OCI-LY7 (cell line): ENCODE data around the gene TCEAL4. TPM values are rescaled to one million over a fixed set of nuclear protein-coding genes. Genes with fewer than 3 reads are reported as not detected.

Experiments used
- BruUV-seq: library from RNA; stranded (reverse); fragments of 400-500 nt; replicated peaks from 2 replicates; lab custom pipeline; 2021; lab: Mats Ljungman, UMichigan
- CTCF ChIA-PET: fragments of 300-600 bp; sonication (Branson Sonifier 250); formaldehyde crosslinking; loops from one replicate; lab custom pipeline; 2022; ENCODE audit warnings: antibody characterized with exemption; ENCODE audit not compliant: unreplicated experiment; lab: Charles Lee
- POLR2A ChIA-PET: fragments of 300-600 bp; sonication (Branson Sonifier 250); formaldehyde crosslinking; loops from one replicate; lab custom pipeline; 2022; ENCODE audit warnings: antibody characterized with exemption; lab: Charles Lee
- DNase-seq: peaks from one replicate; pipeline ENCODE4 v3.0.0-alpha.2; 2015; ENCODE audit warnings: low spot score
- H2AFZ ChIP-seq: fragments of 200-600 bp; sonication (generic), shearing (Covaris generic); 2 replicates; pipeline ENCODE4 v1.6.1; 2014; ENCODE audit warnings: mild to moderate bottlenecking, antibody characterized with exemption, low read length, moderate library complexity
- H3K27ac ChIP-seq: fragments of 200-600 bp; sonication (generic); 2 replicates; pipeline ENCODE4 v1.5.1; 2014; ENCODE audit warnings: mixed run types, low read depth, mild to moderate bottlenecking, moderate library complexity, low read length, inconsistent platforms; ENCODE audit not compliant: poor library complexity, severe bottlenecking
- H3K36me3 ChIP-seq: fragments of 200-600 bp; sonication (generic); 2 replicates; pipeline ENCODE4 v1.6.1; 2014; ENCODE audit warnings: mild to moderate bottlenecking, antibody characterized with exemption, low read length, moderate library complexity, mixed read lengths; ENCODE audit not compliant: insufficient read depth
- H3K4me1 ChIP-seq: fragments of 200-600 bp; sonication (generic); 2 replicates; pipeline ENCODE4 v1.5.1; 2014; ENCODE audit warnings: mild to moderate bottlenecking, low read length; ENCODE audit not compliant: insufficient read depth, poor library complexity, severe bottlenecking
- H3K4me2 ChIP-seq: fragments of 200-600 bp; sonication (generic); 2 replicates; pipeline ENCODE4 v1.6.1; 2014; ENCODE audit warnings: mild to moderate bottlenecking, low read length
- H3K4me3 ChIP-seq: fragments of 200-600 bp; sonication (generic); 2 replicates; pipeline ENCODE4 v1.5.1; 2014; ENCODE audit warnings: mild to moderate bottlenecking, low read depth, low read length; ENCODE audit not compliant: poor library complexity, severe bottlenecking
- H3K79me2 ChIP-seq: fragments of 200-600 bp; sonication (generic); 2 replicates; pipeline ENCODE4 v1.6.1; 2016; ENCODE audit warnings: low read depth, mild to moderate bottlenecking, low read length, moderate library complexity, mixed read lengths; ENCODE audit not compliant: insufficient read depth
- H3K9me2 ChIP-seq: fragments of 200-600 bp; sonication (generic); 2 replicates; pipeline ENCODE4 v1.6.1; 2016; ENCODE audit warnings: mild to moderate bottlenecking, low read length, mixed read lengths; ENCODE audit not compliant: insufficient read depth
- H3K9me3 ChIP-seq: fragments of 200-600 bp; sonication (generic); 2 replicates; pipeline ENCODE4 v1.6.1; 2014; ENCODE audit warnings: mild to moderate bottlenecking, mixed run types, low read length, mixed read lengths
- H4K20me1 ChIP-seq: fragments of 200-600 bp; sonication (generic); 2 replicates; pipeline ENCODE4 v1.6.1; 2014; ENCODE audit warnings: mild to moderate bottlenecking, antibody characterized with exemption, low read length, moderate library complexity, mixed read lengths; ENCODE audit not compliant: insufficient read depth
- CTCF ChIP-seq: fragments of 200-600 bp; sonication (generic); conservative IDR thresholded peaks from 2 replicates; pipeline ENCODE4 v1.5.1; 2014; ENCODE audit warnings: mild to moderate bottlenecking, antibody characterized with exemption, low read length, moderate library complexity, mixed read lengths
- EZH2phosphoT487 ChIP-seq: fragments of 200-600 bp; sonication (generic); IDR thresholded peaks from 2 replicates; pipeline ENCODE4 v1.6.1; 2018; ENCODE audit warnings: low read depth, borderline replicate concordance, mild to moderate bottlenecking, mixed run types, antibody characterized with exemption, low read length, moderate library complexity, mixed read lengths
- intact Hi-C: fragments of 100-400 bp; cut with micrococcal nuclease; formaldehyde crosslinking; loops from one replicate; pipeline ENCODE4 v1.10.0; 2022; ENCODE audit not compliant: unreplicated experiment
- total RNA-seq, 2 experiments: library from RNA; depleted of rRNA in 1 of 2; stranded (reverse); fragments of >200 nt in 1 of 2; shearing (Covaris generic) in 1 of 2; gene quantifications; 2 replicates each; pipeline ENCODE4 v1.2.3, GENCODE V29; 2014 to 2022

Gene TCEAL4
- total RNA-seq, 2 experiments from 2014 or later = 4.5 to 8.8 TPM

DNA sequence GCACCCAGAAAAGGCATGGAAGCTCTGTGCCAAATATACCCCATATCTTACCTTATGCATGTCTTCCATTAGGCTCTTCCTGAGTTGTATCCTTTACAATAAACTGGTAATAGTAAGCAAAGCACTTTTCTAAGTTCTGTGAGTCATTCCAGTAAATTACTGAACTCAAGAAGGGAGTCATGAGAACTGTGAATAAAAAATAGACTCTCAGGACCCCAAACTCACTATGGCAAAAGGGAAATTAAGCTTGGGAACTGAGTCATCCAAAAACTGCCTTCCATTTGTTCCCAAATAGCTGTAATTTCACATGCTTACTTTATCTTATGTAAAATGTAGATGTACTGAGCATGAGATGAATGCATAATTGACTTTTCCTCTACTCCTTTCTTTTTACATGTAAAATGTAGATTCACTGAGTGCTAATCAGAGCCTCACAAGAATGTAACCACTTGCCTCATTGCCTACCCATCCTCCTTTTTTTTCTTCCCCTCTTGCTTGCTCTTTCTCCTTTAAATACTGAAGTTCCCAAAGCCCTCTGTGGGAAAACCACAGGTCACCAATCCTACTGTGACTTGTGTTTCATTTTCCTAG is 30.6 kb downstream of the TCEAL4 start:
- CTCF ChIA-PET = no interaction called here
- BruUV-seq = no TSS peak
- no peak overlapping the region for H3K27ac ChIP-seq
- no peak overlapping the region for H3K4me2 ChIP-seq
- H3K9me2 ChIP-seq = no peaks in the 10 kb centered on the region
- no peaks in the 10 kb centered on the region for H3K79me2 ChIP-seq
- POLR2A ChIA-PET = no interaction called here
- TF ChIP-seq CTCF (no peak), EZH2phosphoT487 (no peak)
- no peaks in the 10 kb centered on the region for H4K20me1 ChIP-seq
- intact Hi-C loops = no loop called here
- DNase-seq = no peak
- no peaks in the 10 kb centered on the region for H3K4me1 ChIP-seq
- H3K4me3 ChIP-seq = no peak overlapping the region
- no peak overlapping the region for H2AFZ ChIP-seq
- H3K9me3 ChIP-seq = no peaks in the 10 kb centered on the region
- no peaks in the 10 kb centered on the region for H3K36me3 ChIP-seq

DNA sequence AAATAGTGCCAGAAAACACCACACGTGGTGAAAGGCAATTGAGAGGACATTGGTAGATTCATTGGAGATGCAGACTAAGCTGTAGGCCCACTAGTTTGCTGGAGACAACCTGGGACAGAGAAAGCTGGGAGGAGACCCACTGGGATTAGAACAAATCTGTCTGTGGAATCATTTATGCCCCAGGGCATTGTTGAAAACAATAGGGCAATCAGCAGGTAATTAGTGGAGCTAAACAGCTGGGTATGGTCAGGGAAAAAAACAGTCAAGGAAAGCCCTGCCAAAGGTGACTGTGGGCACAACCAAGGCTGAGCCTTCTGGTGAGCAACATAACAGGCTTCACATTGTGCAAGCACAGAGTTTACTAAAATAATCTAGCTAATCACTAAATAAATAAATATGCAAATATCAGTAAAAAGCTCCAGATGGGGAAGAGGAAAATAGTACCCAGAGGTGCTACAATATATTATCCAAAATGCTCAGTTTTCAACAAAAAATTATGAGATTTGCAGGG is 31.4 kb downstream of the TCEAL4 start:
- H2AFZ ChIP-seq = no peak overlapping the region
- DNase-seq = no peak
- CTCF ChIA-PET = no interaction called here
- H3K4me2 ChIP-seq = no peak overlapping the region
- H3K36me3 ChIP-seq = no peaks in the 10 kb centered on the region
- no peaks in the 10 kb centered on the region for H3K79me2 ChIP-seq
- intact Hi-C loops = no loop called here
- TF ChIP-seq EZH2phosphoT487 = no peak
- no peak for TF ChIP-seq CTCF
- H4K20me1 ChIP-seq = no peaks in the 10 kb centered on the region
- no peaks in the 10 kb centered on the region for H3K4me1 ChIP-seq
- no peaks in the 10 kb centered on the region for H3K9me2 ChIP-seq
- no peaks in the 10 kb centered on the region for H3K9me3 ChIP-seq
- BruUV-seq = no TSS peak
- no peak overlapping the region for H3K27ac ChIP-seq
- POLR2A ChIA-PET = interaction anchor here (0.5 kb wide), 1 partner anchor 295 kb away, joined by 3 read pairs; no protein-coding TSS in a partner anchor
- no peak overlapping the region for H3K4me3 ChIP-seq

DNA sequence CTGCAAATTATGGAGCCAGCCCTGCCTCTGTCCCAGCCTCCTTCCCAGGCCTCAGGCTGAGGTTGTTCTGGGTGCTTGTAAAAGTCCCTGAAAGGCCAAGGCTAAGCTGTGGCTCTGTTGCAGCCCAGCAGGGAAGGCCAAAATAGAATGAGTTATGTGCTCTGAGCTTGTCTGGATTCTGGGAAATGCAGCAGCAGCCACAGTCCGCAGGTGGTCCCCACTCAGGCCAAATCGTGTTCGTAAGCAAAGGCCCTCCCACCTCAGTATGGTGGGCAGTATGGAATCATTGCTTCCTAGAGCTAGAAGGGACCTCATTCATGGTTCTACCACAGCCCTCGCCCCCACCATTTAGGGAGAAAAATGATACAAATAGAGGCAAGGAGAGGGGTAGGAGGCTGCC is 38.8 kb downstream of the TCEAL4 start:
- ChIA-PET POLR2A (no interaction called here), CTCF (no interaction called here)
- H2AFZ ChIP-seq = no peak overlapping the region
- no TSS peak for BruUV-seq
- DNase-seq = no peak
- no peaks in the 10 kb centered on the region for H3K9me2 ChIP-seq
- H4K20me1 ChIP-seq = no peaks in the 10 kb centered on the region
- TF ChIP-seq EZH2phosphoT487 (no peak), CTCF (no peak)
- no peak overlapping the region for H3K27ac ChIP-seq
- H3K4me3 ChIP-seq = no peak overlapping the region
- no peak overlapping the region for H3K4me2 ChIP-seq
- H3K36me3 ChIP-seq = no peaks in the 10 kb centered on the region
- H3K4me1 ChIP-seq = peaks cover 11% of the 10 kb centered on the region
- no peaks in the 10 kb centered on the region for H3K9me3 ChIP-seq
- intact Hi-C loops = no loop called here
- no peaks in the 10 kb centered on the region for H3K79me2 ChIP-seq
